Sigmoid colon (tissue), 7 donors: ENCODE measurements around the gene ATXN7. TPM values are rescaled to one million over a fixed set of nuclear protein-coding genes. Genes with fewer than 3 reads are reported as not detected.

ENCODE experiments used
- DNase-seq: peaks from one replicate; pipeline ENCODE4 v3.0.0-alpha.2; 2019
- H3K27ac ChIP-seq, 4 donors: fragments of 200-600 bp; sonication (generic); one replicate each; pipeline ENCODE4 v1.5.1; 2016 to 2019; ENCODE audit warnings: mild to moderate bottlenecking in 1 of 4
- H3K27me3 ChIP-seq, 3 donors: fragments of 200-600 bp; sonication (generic); one replicate each; pipeline ENCODE4 v1.5.1; 2019; ENCODE audit warnings: mild to moderate bottlenecking in 1 of 3
- H3K36me3 ChIP-seq, 4 donors: fragments of 200-600 bp; sonication (generic); one replicate each; pipeline ENCODE4 v1.5.1; 2016 to 2019
- H3K4me1 ChIP-seq, 4 donors: fragments of 200-600 bp; sonication (generic); one replicate each; pipeline ENCODE4 v1.5.1; 2017 to 2019
- H3K4me3 ChIP-seq, 4 donors: fragments of 200-600 bp; sonication (generic); one replicate each; pipeline ENCODE4 v1.5.1; 2017 to 2019; ENCODE audit warnings: mild to moderate bottlenecking in 2 of 4, moderate library complexity in 1 of 4
- H3K9me3 ChIP-seq, 4 donors: fragments of 200-600 bp in 3 of 4; sonication (generic) in 3 of 4; one replicate each; pipeline versions ENCODE4 v1.5.1 to v1.6.1; 2013 to 2019
- CTCF ChIP-seq, 4 experiments: fragments of 450-650 bp in 3 of 4; fragments of 200-600 bp in 1 of 4; IDR thresholded peaks; one replicate each; pipeline ENCODE4 v1.5.1; 2016 to 2019; ENCODE audit warnings: antibody characterized with exemption in 4 of 4, mild to moderate bottlenecking in 3 of 4, moderate library complexity in 2 of 4
- EP300 ChIP-seq, 4 donors: sonication (generic); formaldehyde crosslinking; IDR thresholded peaks; one replicate each; pipeline ENCODE4 v1.6.1; 2017; ENCODE audit warnings: antibody characterized with exemption in 4 of 4
- POLR2A ChIP-seq, 2 donors: fragments of 450-650 bp; IDR thresholded peaks; one replicate each; pipeline ENCODE4 v1.6.1; 2016; ENCODE audit warnings: antibody characterized with exemption in 2 of 2, mild to moderate bottlenecking in 2 of 2, moderate library complexity in 2 of 2
- POLR2AphosphoS5 ChIP-seq, 4 donors: sonication (generic); formaldehyde crosslinking; IDR thresholded peaks; one replicate each; pipeline ENCODE4 v1.6.1; 2017; ENCODE audit warnings: antibody characterized with exemption in 4 of 4
- WGBS, 2 donors: extraction: QIAGEN DNeasy Blood & Tissue Kit; methylation state at CpG; one replicate each; pipeline ENCODE4 v1.1.7; 2013; 5-methylcytosine and 5-hydroxymethylcytosine counted together
- intact Hi-C: fragments of 100-400 bp; cut with DNase I; formaldehyde crosslinking; loops from one replicate; pipeline ENCODE4 v1.15.1; 2023
- polyA plus RNA-seq, 3 donors: library from polyadenylated mRNA; stranded (reverse); fragments of 200-250 nt; gene quantifications; one replicate each; pipeline ENCODE4 v1.2.3, GENCODE V29; 2013
- total RNA-seq, 4 donors: library from RNA; depleted of rRNA; stranded (reverse); fragments of >200 nt; gene quantifications; one replicate each; pipeline ENCODE4 v1.1.0, GENCODE V29; 2016
- donor health status: healthy with polysubstance abuse.
- donor health status: Bipolar disorder and iron deficiency.
- donor health status: healthy.

The ATXN7 gene
- total and polyA plus RNA-seq, 7 donors = 2.1 to 32.7 (median 17.8) TPM

- no peaks in the 10 kb centered on the region for H3K9me3 ChIP-seq
- WGBS, 2 donors = 16 to 56% methylated on average over 2 of the region's 2 CpGs
- no peak overlapping the region for H3K4me3 ChIP-seq
- intact Hi-C loops = no loop called here
- H3K27ac ChIP-seq = peak overlapping the region; percentile 77 to 81 (median 78)
- DNase-seq = no peak
- TF ChIP-seq CTCF (IDR thresholded peaks at IDR 0.05) (no peak), POLR2A (IDR thresholded peaks at IDR 0.05) (no peak), EP300 (IDR thresholded peaks at IDR 0.05) (no peak), POLR2AphosphoS5 (IDR thresholded peaks at IDR 0.05) (no peak)
- no peaks in the 10 kb centered on the region for H3K36me3 ChIP-seq
- H3K4me1 ChIP-seq = peaks cover 0 to 92% (median 87%) of the 10 kb centered on the region in 4 donors
- no peaks in the 10 kb centered on the region for H3K27me3 ChIP-seq
Observed at GRCh38 chr3:63972196-63972595, 108.5 kb downstream of the ATXN7 start.

- H3K36me3 ChIP-seq = no peaks in the 10 kb centered on the region
- TF ChIP-seq CTCF (IDR thresholded peaks at IDR 0.05) (no peak), POLR2AphosphoS5 (IDR thresholded peaks at IDR 0.05) (no peak), POLR2A (IDR thresholded peaks at IDR 0.05) (no peak), EP300 (IDR thresholded peaks at IDR 0.05) (no peak)
- H3K4me3 ChIP-seq = no peak overlapping the region
- intact Hi-C loops = no loop called here
- no peaks in the 10 kb centered on the region for H3K27me3 ChIP-seq
- peaks cover 0 to 89% (median 82%) of the 10 kb centered on the region in 4 donors for H3K4me1 ChIP-seq
- WGBS, 2 donors = 57 to 76% methylated on average over 4 of the region's 4 CpGs
- H3K9me3 ChIP-seq = no peaks in the 10 kb centered on the region
- DNase-seq = no peak
- peak overlapping the region; percentile 77 to 81 (median 78) for H3K27ac ChIP-seq
Observed at GRCh38 chr3:63972987-63973386, 109.3 kb downstream of the ATXN7 start.

GRCh38 chr3:63973406-63973805 is 109.7 kb downstream of the ATXN7 start:
- no peak for TF ChIP-seq POLR2A (IDR thresholded peaks at IDR 0.05)
- TF ChIP-seq POLR2AphosphoS5 (IDR thresholded peaks at IDR 0.05) = no peak
- TF ChIP-seq CTCF (IDR thresholded peaks at IDR 0.05) = no peak
- TF ChIP-seq EP300 (IDR thresholded peaks at IDR 0.05) = no peak
- Histone ChIP-seq H3K27me3 (no peaks in the 10 kb centered on the region), H3K4me1 (peaks cover 0 to 87% (median 78%) of the 10 kb centered on the region in 4 donors), H3K4me3 (no peak overlapping the region), H3K27ac (peak overlapping the region in 3 of 4 donors; percentile 15 to 81 (median 77)), H3K36me3 (no peaks in the 10 kb centered on the region), H3K9me3 (no peaks in the 10 kb centered on the region)
- 87 to 95% methylated on average over 8 of the region's 8 CpGs for WGBS, 2 donors
- intact Hi-C loops = no loop called here
- DNase-seq = no peak

GRCh38 chr3:63974451-63974850 is 110.8 kb downstream of the ATXN7 start:
- peaks cover 0 to 87% (median 73%) of the 10 kb centered on the region in 4 donors for H3K4me1 ChIP-seq
- no peak overlapping the region for H3K4me3 ChIP-seq

More at GRCh38 chr3:63974451-63974850, 110.8 kb downstream of the ATXN7 start:
- intact Hi-C loops = no loop called here
- WGBS, 2 donors = 89 to 93% methylated on average over 1 of the region's 1 CpG
- Histone ChIP-seq H3K27me3 (no peaks in the 10 kb centered on the region), H3K27ac (peak overlapping the region in 1 of 4 donors; percentile 6), H3K36me3 (no peaks in the 10 kb centered on the region), H3K9me3 (no peaks in the 10 kb centered on the region)
- no peak for TF ChIP-seq CTCF (IDR thresholded peaks at IDR 0.05)
- TF ChIP-seq POLR2A (IDR thresholded peaks at IDR 0.05) = no peak
- TF ChIP-seq EP300 (IDR thresholded peaks at IDR 0.05) = no peak
- TF ChIP-seq POLR2AphosphoS5 (IDR thresholded peaks at IDR 0.05) = no peak
- DNase-seq = no peak
